ENCODE results near the gene CLIC5. TPM values are rescaled to one million over a fixed set of nuclear protein-coding genes. Genes with fewer than 3 reads are reported as not detected.

The CLIC5 gene
- total RNA-seq, 4 donors from 2014 or later = 0.56 to 1.3 (median 1.2) TPM

DNA sequence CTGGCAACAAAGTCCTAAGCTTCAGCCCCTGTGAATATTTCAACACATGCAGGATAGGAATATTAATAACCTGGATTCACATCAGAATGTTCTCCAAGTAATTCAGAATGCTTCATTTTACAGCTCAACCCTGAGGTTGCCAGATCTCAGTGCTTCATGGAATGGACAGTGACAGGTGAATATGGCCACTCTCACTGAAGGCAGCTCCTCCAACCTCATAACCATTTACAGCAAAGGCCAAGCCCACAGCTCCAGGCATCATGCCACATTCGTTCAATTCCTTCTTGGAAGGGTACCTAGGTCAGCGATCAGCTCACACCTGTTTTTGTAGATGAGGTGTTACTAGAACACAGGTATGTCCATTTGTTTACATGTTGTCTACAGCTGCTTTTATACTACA, 17.1 kb downstream of the CLIC5 start:
- intact Hi-C loops (cut with DNase I) = no loop called here

DNA sequence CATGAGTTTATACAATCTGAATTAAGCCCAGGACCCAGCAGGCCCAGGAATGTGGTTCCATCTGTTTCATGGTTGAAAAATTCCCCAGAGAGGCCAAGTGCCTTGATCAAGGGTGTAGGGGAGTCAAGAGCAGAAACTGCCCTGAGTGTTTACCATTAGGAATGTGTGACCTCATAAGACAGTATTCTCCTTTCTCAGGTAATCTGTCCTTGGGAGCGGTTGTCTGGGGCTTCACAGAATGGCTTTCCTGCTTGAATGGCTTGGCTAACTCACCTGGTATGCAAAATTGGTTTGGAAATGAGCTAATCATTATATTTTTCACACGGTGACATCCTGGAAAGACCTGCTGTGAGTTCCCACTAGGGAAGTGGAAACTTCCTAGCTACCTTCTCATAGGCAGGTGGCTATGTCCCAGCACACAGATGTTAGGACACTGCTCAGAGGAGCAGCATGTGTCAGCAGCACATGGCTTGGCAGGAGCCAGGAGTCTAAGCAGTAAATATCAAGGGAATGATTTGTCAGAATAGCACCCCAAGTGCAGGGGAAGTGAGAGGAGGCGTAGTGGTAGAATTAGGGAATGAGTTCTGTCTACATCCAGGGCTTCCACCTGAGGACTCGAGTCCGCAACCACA, 17.7 kb downstream of the CLIC5 start:
- Histone ChIP-seq H3K4me3 (no peak overlapping the region), H3K9me3 (no peaks in the 10 kb centered on the region), H3K4me1 (no peaks in the 10 kb centered on the region), H3K27ac (no peak overlapping the region), H3K27me3 (no peaks in the 10 kb centered on the region), H3K36me3 (no peaks in the 10 kb centered on the region)
- intact Hi-C loops (cut with DNase I) = no loop called here
- WGBS, 2 donors = 53 to 71% methylated on average over 5 of the region's 5 CpGs
- TF ChIP-seq, protein P1, sequence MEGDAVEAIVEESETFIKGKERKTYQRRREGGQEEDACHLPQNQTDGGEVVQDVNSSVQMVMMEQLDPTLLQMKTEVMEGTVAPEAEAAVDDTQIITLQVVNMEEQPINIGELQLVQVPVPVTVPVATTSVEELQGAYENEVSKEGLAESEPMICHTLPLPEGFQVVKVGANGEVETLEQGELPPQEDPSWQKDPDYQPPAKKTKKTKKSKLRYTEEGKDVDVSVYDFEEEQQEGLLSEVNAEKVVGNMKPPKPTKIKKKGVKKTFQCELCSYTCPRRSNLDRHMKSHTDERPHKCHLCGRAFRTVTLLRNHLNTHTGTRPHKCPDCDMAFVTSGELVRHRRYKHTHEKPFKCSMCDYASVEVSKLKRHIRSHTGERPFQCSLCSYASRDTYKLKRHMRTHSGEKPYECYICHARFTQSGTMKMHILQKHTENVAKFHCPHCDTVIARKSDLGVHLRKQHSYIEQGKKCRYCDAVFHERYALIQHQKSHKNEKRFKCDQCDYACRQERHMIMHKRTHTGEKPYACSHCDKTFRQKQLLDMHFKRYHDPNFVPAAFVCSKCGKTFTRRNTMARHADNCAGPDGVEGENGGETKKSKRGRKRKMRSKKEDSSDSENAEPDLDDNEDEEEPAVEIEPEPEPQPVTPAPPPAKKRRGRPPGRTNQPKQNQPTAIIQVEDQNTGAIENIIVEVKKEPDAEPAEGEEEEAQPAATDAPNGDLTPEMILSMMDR (IDR thresholded peaks at IDR 0.05) = no peak
- no peak for TF ChIP-seq POLR2A (IDR thresholded peaks at IDR 0.05)
- DNase-seq = no peak

More for the DNA sequence above, 17.1 kb downstream of the CLIC5 start:
- no peaks in the 10 kb centered on the region for H3K9me3 ChIP-seq
- no peak overlapping the region for H3K4me3 ChIP-seq
- H3K4me1 ChIP-seq = no peaks in the 10 kb centered on the region
- H3K27ac ChIP-seq = no peak overlapping the region
- DNase-seq = no peak
- 71 to 85% methylated on average over 2 of the region's 2 CpGs for WGBS, 2 donors
- TF ChIP-seq, protein P1 (IDR thresholded peaks at IDR 0.05) = no peak
- no peak for TF ChIP-seq POLR2A (IDR thresholded peaks at IDR 0.05)
- no peaks in the 10 kb centered on the region for H3K27me3 ChIP-seq
- no peaks in the 10 kb centered on the region for H3K36me3 ChIP-seq

DNA sequence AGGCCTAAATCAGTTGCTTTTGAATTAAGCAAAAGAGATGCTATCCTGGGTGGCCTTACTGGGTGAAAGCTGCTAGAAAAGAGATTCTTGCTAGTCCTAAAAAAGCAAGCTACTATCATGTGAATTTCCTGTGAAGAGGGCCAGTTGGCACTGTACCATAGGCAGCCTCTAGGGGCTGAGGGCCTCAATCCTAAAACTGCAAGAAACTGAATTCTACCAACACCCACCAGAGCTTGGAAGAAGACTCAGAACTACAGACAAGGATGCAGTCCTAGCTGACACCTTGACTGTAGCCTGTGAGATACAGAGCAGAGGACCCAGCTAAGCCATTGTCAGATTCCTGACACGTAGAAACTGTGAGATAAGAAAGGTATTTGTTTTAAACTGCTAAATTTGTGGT, 24.5 kb downstream of the CLIC5 start:
- DNase-seq = no peak
- Histone ChIP-seq H3K4me3 (no peak overlapping the region), H3K27ac (no peak overlapping the region), H3K27me3 (no peaks in the 10 kb centered on the region), H3K4me1 (no peaks in the 10 kb centered on the region), H3K36me3 (no peaks in the 10 kb centered on the region), H3K9me3 (no peaks in the 10 kb centered on the region)
- 40 to 85% methylated on average over 1 of the region's 1 CpG for WGBS, 2 donors
- intact Hi-C loops (cut with DNase I) = no loop called here
- TF ChIP-seq, protein P1 (IDR thresholded peaks at IDR 0.05) = no peak
- TF ChIP-seq POLR2A (IDR thresholded peaks at IDR 0.05) = no peak

DNA sequence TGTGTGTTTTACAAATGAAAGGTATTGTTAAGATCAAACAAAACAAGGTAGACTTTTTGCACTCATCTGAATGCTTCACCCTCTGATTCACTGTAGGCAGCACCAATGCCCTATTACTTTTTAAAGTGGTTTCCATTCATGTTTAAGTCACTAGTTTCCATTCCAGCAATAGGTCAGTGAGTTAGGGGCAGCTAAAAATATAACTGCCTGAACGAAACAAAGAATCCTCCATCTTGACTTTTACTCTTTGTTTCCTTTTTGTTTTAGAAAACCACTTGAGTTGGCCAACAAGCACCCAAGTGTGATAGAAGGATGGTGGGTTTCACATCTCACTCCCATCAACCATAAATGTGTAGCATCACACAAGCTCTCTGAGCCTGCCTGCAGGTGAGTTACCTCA, 25.5 kb downstream of the CLIC5 start:
- no peaks in the 10 kb centered on the region for H3K36me3 ChIP-seq
- H3K4me1 ChIP-seq = no peaks in the 10 kb centered on the region
- DNase-seq = no peak
- H3K4me3 ChIP-seq = no peak overlapping the region
- WGBS, 2 donors = 65 to 79% methylated on average over 1 of the region's 1 CpG
- no peaks in the 10 kb centered on the region for H3K9me3 ChIP-seq
- intact Hi-C loops (cut with DNase I) = no loop called here
- TF ChIP-seq, protein P1 (IDR thresholded peaks at IDR 0.05) = no peak
- TF ChIP-seq POLR2A (IDR thresholded peaks at IDR 0.05) = no peak
- no peak overlapping the region for H3K27ac ChIP-seq
- H3K27me3 ChIP-seq = no peaks in the 10 kb centered on the region

DNA sequence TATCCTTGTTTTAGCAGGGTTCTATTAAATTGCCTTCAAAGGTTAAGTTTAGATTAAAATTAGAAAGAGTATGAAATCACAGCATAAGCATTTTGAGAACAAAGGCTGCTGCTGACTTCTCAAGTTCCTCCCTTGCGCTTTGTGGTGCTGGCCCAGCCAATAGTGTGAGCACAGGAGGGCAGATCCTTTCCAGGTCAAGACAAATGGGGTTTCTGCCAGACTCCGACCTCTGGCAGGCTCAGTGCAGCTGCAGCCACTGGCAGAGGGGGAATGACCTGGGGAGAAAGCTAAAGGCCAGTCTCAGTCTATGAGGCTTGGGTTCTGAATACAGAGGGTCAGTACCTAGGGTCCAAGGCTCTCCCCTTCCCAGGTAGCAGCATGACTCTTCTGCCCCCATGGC, 27.0 kb downstream of the CLIC5 start:
- Histone ChIP-seq H3K27me3 (no peaks in the 10 kb centered on the region), H3K27ac (no peak overlapping the region), H3K4me1 (no peaks in the 10 kb centered on the region), H3K36me3 (no peaks in the 10 kb centered on the region), H3K4me3 (no peak overlapping the region), H3K9me3 (no peaks in the 10 kb centered on the region)
- WGBS, 2 donors = 60 to 72% methylated on average over 2 of the region's 2 CpGs
- no peak for TF ChIP-seq POLR2A (IDR thresholded peaks at IDR 0.05)
- no peak for DNase-seq
- intact Hi-C loops (cut with DNase I) = no loop called here

DNA sequence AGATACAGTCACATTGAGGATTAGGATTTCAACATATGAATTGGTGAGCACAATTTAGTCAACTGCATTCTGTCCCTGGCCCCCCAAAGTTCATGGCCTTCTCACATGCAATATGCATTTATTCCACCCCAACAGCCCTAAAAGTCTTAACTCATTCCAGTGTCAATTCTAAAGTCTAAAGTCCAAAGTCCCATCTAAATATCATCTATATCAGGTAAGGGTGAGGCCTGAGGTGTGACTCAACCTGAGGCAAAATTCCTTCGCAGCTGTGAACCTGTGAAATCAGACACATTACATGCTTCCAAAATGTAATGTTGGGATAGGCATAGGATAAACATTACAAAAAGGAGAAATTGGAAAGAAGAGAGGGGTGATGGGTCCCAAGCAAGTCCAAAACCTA, 27.8 kb downstream of the CLIC5 start:
- Histone ChIP-seq H3K36me3 (no peaks in the 10 kb centered on the region), H3K27me3 (no peaks in the 10 kb centered on the region), H3K9me3 (no peaks in the 10 kb centered on the region), H3K27ac (no peak overlapping the region), H3K4me1 (no peaks in the 10 kb centered on the region), H3K4me3 (no peak overlapping the region)
- TF ChIP-seq POLR2A (IDR thresholded peaks at IDR 0.05) = no peak
- TF ChIP-seq, protein P1 (IDR thresholded peaks at IDR 0.05) = no peak
- no peak for DNase-seq
- whole genome bisulfite sequencing, 2 donors = 71 to 82% methylated on average over 1 of the region's 1 CpG
- intact Hi-C loops (cut with DNase I) = no loop called here

Measured in esophagus squamous epithelium (tissue), 5 donors.